MM.1S (cell line): ENCODE data around the gene VGLL3.

Experiments
- DNase-seq: peaks from one replicate; pipeline ENCODE4 v3.0.0-alpha.2; 2015
- H2AFZ ChIP-seq: fragments of 300-600 bp; sonication (generic); 2 replicates; pipeline ENCODE4 v1.6.0; 2016; ENCODE audit warnings: antibody characterized with exemption, low read length
- H3F3A ChIP-seq: fragments of 300-600 bp; sonication (generic); 2 replicates; pipeline ENCODE4 v1.6.1; 2016; ENCODE audit warnings: mild to moderate bottlenecking, antibody characterized with exemption, low read length, moderate library complexity, mixed read lengths; ENCODE audit not compliant: insufficient read depth
- H3K27ac ChIP-seq: fragments of 300-600 bp; sonication (generic); 2 replicates; pipeline ENCODE4 v1.5.1; 2016; ENCODE audit warnings: mild to moderate bottlenecking, low read length
- H3K27me3 ChIP-seq: fragments of 300-600 bp; sonication (generic); replicated peaks from 2 replicates; pipeline ENCODE4 v1.6.0; 2016; ENCODE audit warnings: low read length; ENCODE audit not compliant: insufficient read depth
- H3K36me3 ChIP-seq: fragments of 300-600 bp; sonication (generic); replicated peaks from 2 replicates; pipeline ENCODE4 v1.6.1; 2016; ENCODE audit warnings: mild to moderate bottlenecking, low read length, mixed read lengths; ENCODE audit not compliant: insufficient read depth
- H3K4me1 ChIP-seq: fragments of 300-600 bp; sonication (generic); 2 replicates; pipeline ENCODE4 v1.6.1; 2016; ENCODE audit warnings: low read length, mixed read lengths
- H3K4me2 ChIP-seq: fragments of 300-600 bp; sonication (generic); 2 replicates; pipeline ENCODE4 v1.6.0; 2016; ENCODE audit warnings: low read depth, low read length
- H3K4me3 ChIP-seq: fragments of 300-600 bp; sonication (generic); 2 replicates; pipeline ENCODE4 v1.5.1; 2016; ENCODE audit warnings: low read length, mixed read lengths
- H3K79me2 ChIP-seq: fragments of 300-600 bp; sonication (generic); 2 replicates; pipeline ENCODE4 v1.6.1; 2016; ENCODE audit warnings: mixed run types, low read length, mixed read lengths
- H3K9ac ChIP-seq: fragments of 300-600 bp; sonication (generic); 2 replicates; pipeline ENCODE4 v1.6.1; 2016; ENCODE audit warnings: low read length, mixed read lengths
- H3K9me2 ChIP-seq: fragments of 300-600 bp; sonication (generic); replicated peaks from 2 replicates; pipeline ENCODE4 v1.6.1; 2016; ENCODE audit warnings: mild to moderate bottlenecking, low read length, mixed read lengths; ENCODE audit not compliant: insufficient read depth
- H3K9me3 ChIP-seq: fragments of 300-600 bp; sonication (generic); replicated peaks from 2 replicates; pipeline ENCODE4 v1.6.1; 2016; ENCODE audit warnings: mild to moderate bottlenecking, low read length, mixed read lengths; ENCODE audit not compliant: insufficient read depth
- H4K20me1 ChIP-seq: fragments of 300-600 bp; sonication (generic); 2 replicates; pipeline ENCODE4 v1.6.1; 2016; ENCODE audit warnings: mild to moderate bottlenecking, low read length, moderate library complexity, mixed read lengths; ENCODE audit not compliant: insufficient read depth
- EZH2 ChIP-seq: fragments of 300-600 bp; sonication (generic); optimal IDR thresholded peaks from 2 replicates; pipeline ENCODE3; 2017; ENCODE audit warnings: low read depth, mild to moderate bottlenecking, antibody characterized with exemption, low read length, mixed read lengths
- EZH2phosphoT487 ChIP-seq: fragments of 300-600 bp; sonication (generic); IDR thresholded peaks from 2 replicates; pipeline ENCODE4 v1.6.1; 2018; ENCODE audit warnings: antibody characterized with exemption, low read length
- TF ChIP-seq, protein P1 (sequence below): fragments of 300-600 bp; sonication (generic); IDR thresholded peaks from 2 replicates; pipeline ENCODE4 v1.5.1; 2016; ENCODE audit warnings: antibody characterized with exemption, low read length, mixed read lengths

VGLL3 gene

DNA sequence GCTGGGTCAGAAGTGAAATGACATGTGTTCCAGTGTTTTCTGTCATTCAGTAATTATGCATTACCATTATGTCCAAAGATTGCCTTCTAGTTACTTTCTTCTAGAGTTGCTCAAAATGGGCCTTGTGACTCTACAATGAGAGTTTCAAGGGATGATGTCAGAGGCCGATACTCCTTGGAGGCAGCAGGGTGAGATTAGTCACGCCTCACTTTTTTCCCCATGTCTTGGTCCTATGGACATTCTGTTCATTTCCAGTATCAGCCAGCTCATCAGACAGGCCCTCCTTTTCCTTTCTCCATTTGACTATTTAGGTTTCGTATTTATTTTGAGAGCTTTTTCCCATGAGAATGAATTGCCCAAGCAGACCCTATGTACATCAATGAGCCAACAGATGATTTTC, 17.5 kb downstream of the VGLL3 start:
- Histone ChIP-seq H3K79me2 (no peaks in the 10 kb centered on the region), H3F3A (no peaks in the 10 kb centered on the region), H3K9ac (no peak overlapping the region), H3K27ac (no peak overlapping the region), H3K9me2 (no peaks in the 10 kb centered on the region), H2AFZ (no peak overlapping the region), H3K4me3 (no peak overlapping the region), H3K4me1 (no peaks in the 10 kb centered on the region), H3K4me2 (no peak overlapping the region), H3K36me3 (no peaks in the 10 kb centered on the region), H3K27me3 (no peaks in the 10 kb centered on the region), H3K9me3 (no peaks in the 10 kb centered on the region), H4K20me1 (no peaks in the 10 kb centered on the region)
- DNase-seq, result no peak
- TF ChIP-seq EZH2, result no peak
- TF ChIP-seq, protein P1, sequence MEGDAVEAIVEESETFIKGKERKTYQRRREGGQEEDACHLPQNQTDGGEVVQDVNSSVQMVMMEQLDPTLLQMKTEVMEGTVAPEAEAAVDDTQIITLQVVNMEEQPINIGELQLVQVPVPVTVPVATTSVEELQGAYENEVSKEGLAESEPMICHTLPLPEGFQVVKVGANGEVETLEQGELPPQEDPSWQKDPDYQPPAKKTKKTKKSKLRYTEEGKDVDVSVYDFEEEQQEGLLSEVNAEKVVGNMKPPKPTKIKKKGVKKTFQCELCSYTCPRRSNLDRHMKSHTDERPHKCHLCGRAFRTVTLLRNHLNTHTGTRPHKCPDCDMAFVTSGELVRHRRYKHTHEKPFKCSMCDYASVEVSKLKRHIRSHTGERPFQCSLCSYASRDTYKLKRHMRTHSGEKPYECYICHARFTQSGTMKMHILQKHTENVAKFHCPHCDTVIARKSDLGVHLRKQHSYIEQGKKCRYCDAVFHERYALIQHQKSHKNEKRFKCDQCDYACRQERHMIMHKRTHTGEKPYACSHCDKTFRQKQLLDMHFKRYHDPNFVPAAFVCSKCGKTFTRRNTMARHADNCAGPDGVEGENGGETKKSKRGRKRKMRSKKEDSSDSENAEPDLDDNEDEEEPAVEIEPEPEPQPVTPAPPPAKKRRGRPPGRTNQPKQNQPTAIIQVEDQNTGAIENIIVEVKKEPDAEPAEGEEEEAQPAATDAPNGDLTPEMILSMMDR, result no peak
- no peak for TF ChIP-seq EZH2phosphoT487

DNA sequence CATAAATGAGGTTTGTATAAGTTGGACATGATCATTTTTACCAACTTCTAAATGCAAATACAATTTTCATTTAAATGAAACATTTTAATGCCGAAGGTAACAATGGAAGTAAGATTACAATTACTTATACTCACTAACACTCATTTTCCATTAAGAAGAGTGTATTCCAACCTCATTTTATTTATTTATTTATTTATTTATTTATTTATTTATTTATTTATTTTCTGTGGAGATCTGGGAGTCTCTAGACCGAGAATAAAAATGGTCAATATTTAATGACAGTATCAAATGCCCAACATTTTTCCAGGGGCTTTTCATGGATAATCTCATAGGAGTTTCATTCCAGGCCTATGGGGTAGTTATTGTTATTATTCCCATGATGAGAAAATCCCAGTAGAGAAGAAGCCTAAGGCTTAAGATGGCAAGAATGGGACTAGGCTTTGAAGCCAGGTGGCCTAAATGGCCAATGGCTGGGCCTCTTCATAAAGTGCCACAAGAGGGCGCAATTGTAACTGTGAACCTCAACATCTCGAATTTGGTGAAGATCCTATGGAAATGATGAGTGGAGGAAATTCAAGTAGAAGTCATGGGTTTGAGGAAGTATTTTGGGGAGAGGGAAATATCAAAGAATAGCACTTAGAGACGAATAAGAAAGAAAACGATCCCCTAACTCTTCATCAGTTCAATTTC, 21.3 kb downstream of the VGLL3 start:
- Histone ChIP-seq H3K27me3 (no peaks in the 10 kb centered on the region), H3K9ac (no peak overlapping the region), H3K4me2 (no peak overlapping the region), H3K9me2 (no peaks in the 10 kb centered on the region), H3K36me3 (no peaks in the 10 kb centered on the region), H3K79me2 (no peaks in the 10 kb centered on the region), H3K4me1 (no peaks in the 10 kb centered on the region), H3K4me3 (no peak overlapping the region), H3K9me3 (no peaks in the 10 kb centered on the region), H3F3A (no peaks in the 10 kb centered on the region), H4K20me1 (no peaks in the 10 kb centered on the region), H3K27ac (no peak overlapping the region), H2AFZ (no peak overlapping the region)
- DNase-seq, result peak; percentile 56
- TF ChIP-seq, protein P1, result peak; percentile 63
- TF ChIP-seq EZH2phosphoT487, result no peak

DNA sequence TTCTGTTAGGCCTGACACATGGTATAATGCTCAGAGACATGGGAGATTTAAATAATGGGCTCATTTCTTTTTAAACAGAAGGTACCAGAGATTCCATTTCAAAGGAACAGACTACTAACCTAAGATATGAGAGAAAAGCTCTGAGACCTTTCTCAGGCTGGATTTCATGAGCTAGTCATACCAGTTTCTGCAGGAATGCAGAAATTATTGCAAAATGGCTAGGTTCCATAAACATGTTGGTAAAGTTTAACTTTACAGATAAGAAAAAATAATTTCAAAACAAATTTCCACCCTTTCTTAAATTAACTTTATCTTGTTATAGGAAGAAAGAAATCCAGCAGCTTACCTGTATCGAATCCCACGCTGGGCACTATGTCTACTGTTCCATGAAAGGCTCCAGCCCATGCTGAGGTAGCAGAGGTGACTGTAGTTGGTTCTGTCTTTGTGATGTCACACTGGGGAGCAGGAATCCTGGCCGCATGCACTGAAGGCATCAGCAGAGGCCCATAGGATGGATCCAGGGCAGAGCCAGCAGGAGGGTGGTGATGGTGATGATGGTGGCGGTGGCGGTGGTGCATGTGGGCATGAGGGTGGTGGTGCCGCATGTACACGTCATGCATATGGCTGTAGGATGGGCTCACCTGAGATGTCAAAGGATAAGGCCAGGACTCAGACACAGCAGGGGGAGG, 22.6 kb downstream of the VGLL3 start:
- H3K4me3 ChIP-seq, result no peak overlapping the region
- H3K27ac ChIP-seq, result no peak overlapping the region
- DNase-seq, result no peak
- H3K79me2 ChIP-seq, result no peaks in the 10 kb centered on the region
- H3K27me3 ChIP-seq, result no peaks in the 10 kb centered on the region
- no peak overlapping the region for H2AFZ ChIP-seq
- H3K36me3 ChIP-seq, result no peaks in the 10 kb centered on the region
- no peaks in the 10 kb centered on the region for H3K9me2 ChIP-seq
- no peaks in the 10 kb centered on the region for H3K4me1 ChIP-seq
- no peaks in the 10 kb centered on the region for H3K9me3 ChIP-seq
- no peaks in the 10 kb centered on the region for H3F3A ChIP-seq
- H3K4me2 ChIP-seq, result no peak overlapping the region
- TF ChIP-seq EZH2phosphoT487 (no peak), EZH2 (no peak)
- TF ChIP-seq, protein P1, result no peak
- H4K20me1 ChIP-seq, result no peaks in the 10 kb centered on the region
- H3K9ac ChIP-seq, result no peak overlapping the region
